ENCODE data around the gene GPATCH2L.

The GPATCH2L gene

GRCh38 chr14:76257111-76257803 is 105.5 kb downstream of the GPATCH2L start:
- DNase-seq (ENCODE audit: low read depth), result no peak

- DNase-seq (ENCODE audit: low read depth), result no peak
Measured at GRCh38 chr14:76257842-76258397, 106.2 kb downstream of the GPATCH2L start.

DNA sequence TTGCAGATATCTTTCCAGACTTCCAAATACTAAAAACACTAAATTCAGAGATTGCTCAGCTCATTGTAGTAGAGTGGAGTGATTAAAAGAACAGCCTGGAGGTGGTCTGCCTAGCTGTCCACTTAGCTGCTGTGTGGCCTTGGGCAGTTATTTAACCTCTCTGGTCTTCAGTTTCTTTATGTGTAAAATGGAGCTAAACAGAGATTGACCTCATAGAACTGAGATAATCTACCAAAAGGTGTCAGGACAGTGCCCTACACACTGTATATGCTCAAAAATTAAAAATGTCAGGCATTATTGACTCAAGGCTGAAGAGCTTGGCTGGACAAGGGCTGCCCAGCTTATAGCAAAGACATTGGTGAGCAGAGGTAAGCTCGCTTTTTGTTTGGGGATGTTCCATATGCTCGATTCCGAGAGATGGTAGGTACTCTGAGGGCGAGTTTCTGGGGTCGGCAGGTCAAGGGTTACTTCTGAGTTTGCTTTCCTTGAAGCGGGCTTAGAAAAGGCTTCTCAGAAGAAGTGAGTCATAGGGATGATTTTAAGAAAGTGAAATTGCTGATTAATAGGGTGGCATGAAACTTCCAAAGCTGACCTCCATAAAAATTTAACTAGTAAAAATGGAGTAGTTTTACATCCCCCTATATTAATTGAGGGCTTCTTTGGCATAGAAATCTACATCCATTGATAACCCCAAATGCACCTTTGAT is 107.5 kb downstream of the GPATCH2L start:
- no peak for DNase-seq (ENCODE audit: low read depth)

DNA sequence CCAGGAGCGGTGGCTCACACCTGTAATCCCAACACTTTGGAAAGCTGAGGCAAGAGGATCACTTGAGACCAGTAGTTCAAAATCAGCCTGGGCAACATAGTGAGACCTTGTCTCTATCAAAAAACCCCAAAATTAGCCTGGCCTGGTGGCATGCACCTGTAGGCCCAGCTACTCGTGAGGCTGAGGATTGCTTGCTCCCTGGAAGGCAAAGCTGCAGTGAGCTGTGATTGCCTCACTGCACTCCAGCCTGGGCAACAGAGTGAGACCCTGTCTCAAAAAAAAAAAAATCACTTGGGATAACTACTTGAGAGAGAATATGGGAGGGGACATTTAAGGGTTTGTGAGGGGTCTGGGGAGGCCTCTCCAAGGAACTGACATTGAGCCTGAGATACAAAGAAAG is 109.0 kb downstream of the GPATCH2L start:
- no peak for DNase-seq (ENCODE audit: low read depth)

GRCh38 chr14:76261371-76261811 is 109.7 kb downstream of the GPATCH2L start:
- DNase-seq (ENCODE audit: low read depth), result no peak

- no peak for DNase-seq (ENCODE audit: low read depth)
Measured at GRCh38 chr14:76262641-76263040, 110.9 kb downstream of the GPATCH2L start.
